B cell (primary cell): Measurements from ENCODE around the gene NCOA1.

Experiments used
- CTCF ChIP-seq: fragments of 200-600 bp; IDR thresholded peaks from one replicate; pipeline ENCODE4 v1.8.0; 2022; ENCODE audit warnings: antibody characterized with exemption, mild to moderate bottlenecking
- EZH2 ChIP-seq: IDR thresholded peaks from 2 replicates; pipeline ENCODE4 v1.6.1; 2012; ENCODE audit warnings: borderline replicate concordance, low read depth, mild to moderate bottlenecking, moderate library complexity, low read length; ENCODE audit not compliant: insufficient read depth, poor library complexity, severe bottlenecking

- TF ChIP-seq CTCF (no peak), EZH2 (no peak)
Measured at GRCh38 chr2:24586955-24587354, 95.9 kb downstream of the NCOA1 start.
